HFF-Myc (cell line): ENCODE data around the gene ATG16L1.

Source experiments
- DNase-seq: peaks from one replicate; pipeline ENCODE4 v3.0.0-alpha.2; 2011; ENCODE audit warnings: low read depth; ENCODE audit errors: extremely low read depth
- H3K4me3 ChIP-seq: replicated peaks from 2 replicates; pipeline ENCODE4 v1.5.1; 2011; ENCODE audit warnings: low read depth, mild to moderate bottlenecking, control low read depth, low read length
- CTCF ChIP-seq: IDR thresholded peaks from 2 replicates; pipeline ENCODE4 v1.5.1; 2012; ENCODE audit warnings: mild to moderate bottlenecking, low read depth, low read length, control low read depth; ENCODE audit errors: missing control alignments

ATG16L1 gene

GRCh38 chr2:233251306-233252116 lies at the start of gene ATG16L1:
Gene ATG16L1, plus strand, starts transcription at chr2:233251673. Its CDS starts 155 bp downstream, at chr2:233251828.
- H3K4me3 ChIP-seq = peak within 1 kb of the TSS; percentile 94
- peak; percentile 97 for TF ChIP-seq CTCF
- peak; percentile 81 for DNase-seq

GRCh38 chr2:233202531-233202944 lies 48.9 kb upstream of the ATG16L1 start:
- H3K4me3 ChIP-seq = no peak overlapping the region
- DNase-seq = no peak
- TF ChIP-seq CTCF = no peak

- DNase-seq = no peak
These were observed 48.4 kb upstream of the ATG16L1 start for GRCh38 chr2:233203060-233203459.

GRCh38 chr2:233204286-233204936 lies 47.1 kb upstream of the ATG16L1 start:
- no peak overlapping the region for H3K4me3 ChIP-seq
- no peak for DNase-seq
- no peak for TF ChIP-seq CTCF

More at GRCh38 chr2:233203060-233203459, 48.4 kb upstream of the ATG16L1 start:
- no peak for TF ChIP-seq CTCF
- no peak overlapping the region for H3K4me3 ChIP-seq

GRCh38 chr2:233208382-233209116 lies 42.9 kb upstream of the ATG16L1 start:
- no peak for TF ChIP-seq CTCF
- no peak for DNase-seq
- no peak overlapping the region for H3K4me3 ChIP-seq

GRCh38 chr2:233209117-233209532 lies 42.3 kb upstream of the ATG16L1 start:
- no peak overlapping the region for H3K4me3 ChIP-seq
- no peak for TF ChIP-seq CTCF
- DNase-seq = no peak
